Activated CD4-positive, alpha-beta T cell treated with anti-CD3 and anti-CD28 coated beads, Interleukin-2, amount 10 ng/mL, durations not matched to agents 7 days and 5 days (primary cell): ENCODE data around the gene ECE2. TPM values are rescaled to one million over a fixed set of nuclear protein-coding genes. Genes with fewer than 3 reads are reported as not detected.

Experiments used
- CTCF ChIA-PET: fragments of 350-600 bp; sonication (Branson Sonifier 250); formaldehyde crosslinking; loops from one replicate; lab custom pipeline; 2021; ENCODE audit warnings: antibody characterized with exemption; lab: Charles Lee
- POLR2A ChIA-PET: fragments of 350-600 bp; sonication (Branson Sonifier 250); formaldehyde crosslinking; loops from one replicate; lab custom pipeline; 2021; ENCODE audit warnings: antibody characterized with exemption; lab: Charles Lee
- DNase-seq: peaks from one replicate; pipeline ENCODE4 v3.0.0-alpha.2; 2020
- H3K27ac Mint-ChIP-seq: one replicate; pipeline ENCODE4 v1.8.0; 2021; ENCODE audit warnings: mild to moderate bottlenecking, moderate library complexity, mixed read lengths
- H3K27me3 Mint-ChIP-seq: one replicate; pipeline ENCODE4 v1.8.0; 2021; ENCODE audit warnings: mixed read lengths
- H3K36me3 Mint-ChIP-seq: one replicate; pipeline ENCODE4 v1.8.0; 2021; ENCODE audit warnings: low read depth, mixed read lengths
- H3K4me1 Mint-ChIP-seq: one replicate; pipeline ENCODE4 v1.8.0; 2021; ENCODE audit warnings: mixed read lengths
- H3K4me3 Mint-ChIP-seq: one replicate; pipeline ENCODE4 v1.8.0; 2021; ENCODE audit warnings: mild to moderate bottlenecking, moderate library complexity, mixed read lengths
- H3K9me3 Mint-ChIP-seq: one replicate; pipeline ENCODE4 v1.8.0; 2021; ENCODE audit warnings: mixed read lengths
- total RNA-seq, 2 experiments: library from RNA; stranded (reverse); gene quantifications; one replicate each; pipeline ENCODE4 v1.2.3, GENCODE V29; 2021

ECE2 gene
- total RNA-seq, 2 experiments from 2014 or later, result not detected

DNA sequence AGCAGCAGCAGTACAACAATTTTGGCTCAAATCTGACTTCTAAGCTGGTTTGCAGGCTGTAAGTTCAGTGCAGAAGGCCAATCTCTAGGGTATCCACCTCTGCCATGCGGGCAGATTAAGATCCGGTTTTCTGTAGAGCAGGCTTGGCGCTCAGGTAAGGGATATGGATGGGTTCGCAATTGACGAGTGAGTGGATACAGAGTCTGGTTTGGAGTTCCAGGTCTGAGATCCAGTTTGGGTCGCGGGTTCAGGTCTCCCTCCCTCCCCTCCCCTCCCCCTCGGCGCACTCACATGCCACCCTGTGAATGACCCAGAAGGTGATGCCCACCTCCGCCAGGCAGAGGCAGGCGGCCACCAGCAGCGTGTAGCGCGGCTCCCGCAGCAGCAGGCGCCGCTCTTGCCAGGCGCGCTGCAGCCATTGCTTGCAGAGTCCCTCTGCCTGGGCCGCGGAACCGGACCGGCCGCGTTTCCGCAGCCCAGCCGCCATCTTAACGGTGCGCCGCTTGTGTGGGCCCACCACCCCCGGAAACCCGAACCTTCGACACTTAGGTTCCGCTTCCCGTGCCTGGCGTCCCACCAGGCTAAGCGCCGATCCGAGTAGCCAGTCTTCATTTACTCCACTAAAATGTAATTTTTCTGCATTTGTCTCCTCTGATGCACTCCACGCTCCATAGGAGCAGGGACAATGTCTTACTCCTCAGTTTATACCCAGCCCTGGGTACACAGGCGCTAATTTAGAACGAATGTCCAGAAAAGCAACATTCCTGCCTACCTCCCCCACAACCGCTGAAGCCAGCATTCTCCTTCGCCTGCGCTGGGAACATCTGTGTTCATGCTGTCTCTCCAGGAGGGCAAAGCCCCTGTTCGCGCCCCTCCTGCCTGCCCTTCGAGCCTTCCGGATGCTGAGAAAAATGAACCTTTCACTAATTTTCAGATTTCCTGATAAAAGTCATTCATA, 27.1 kb upstream of the ECE2 start, which contains the start of gene ALG3:
Gene ALG3, minus strand, starts transcription at position 509 of the 958 bp plus-strand sequence. Its CDS starts 22 bp downstream, at position 487.
- POLR2A ChIA-PET, result no interaction called here
- no peaks in the 10 kb centered on the region for H3K27me3 Mint-ChIP-seq
- DNase-seq, result peak; percentile 86
- H3K4me1 Mint-ChIP-seq, result peaks cover 13% of the 10 kb centered on the region
- H3K9me3 Mint-ChIP-seq, result no peaks in the 10 kb centered on the region
- peak within 1 kb of the TSS; percentile 97 for H3K27ac Mint-ChIP-seq
- H3K4me3 Mint-ChIP-seq, result peak within 1 kb of the TSS; percentile 91
- CTCF ChIA-PET, result interaction anchor here (1.6 to 2.5 kb wide), 2 partner anchors 21 to 80 kb away, joined by 3 to 14 read pairs; no protein-coding TSS in a partner anchor
- H3K36me3 Mint-ChIP-seq, result peaks cover 13% of the 10 kb centered on the region

DNA sequence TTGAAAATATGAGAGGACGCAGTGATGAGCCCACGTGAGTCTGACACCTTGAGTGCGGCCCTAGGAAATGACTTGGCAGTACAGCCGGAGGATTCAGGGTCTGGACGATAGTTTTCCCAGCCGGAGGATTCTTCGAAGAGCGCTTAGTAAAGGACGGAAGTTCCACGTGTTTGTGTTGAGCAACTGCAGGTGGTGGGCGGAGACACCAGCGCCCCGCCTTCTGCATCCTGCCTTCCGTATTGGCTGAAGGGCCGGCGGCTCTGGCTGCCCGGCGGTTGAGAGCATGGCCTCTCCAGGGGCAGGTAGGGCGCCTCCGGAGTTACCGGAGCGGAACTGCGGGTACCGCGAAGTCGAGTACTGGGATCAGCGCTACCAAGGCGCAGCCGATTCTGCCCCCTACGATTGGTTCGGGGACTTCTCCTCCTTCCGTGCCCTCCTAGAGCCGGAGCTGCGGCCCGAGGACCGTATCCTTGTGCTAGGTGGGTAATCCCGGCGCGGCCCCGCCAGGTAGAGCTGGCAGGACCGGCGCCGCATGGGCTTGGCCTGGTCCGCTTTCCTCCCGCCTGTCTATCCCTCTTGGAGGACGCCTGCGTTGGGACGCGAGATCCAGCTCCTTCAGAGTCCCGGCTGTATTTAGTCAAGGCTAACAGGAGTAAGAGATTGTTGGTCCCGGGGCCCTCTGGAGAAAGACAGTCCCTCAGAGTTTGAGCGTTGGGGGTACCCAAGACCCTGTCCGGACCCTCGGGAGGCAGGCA, 26.2 kb upstream of the ECE2 start, which contains the start of gene EEF1AKMT4:
Gene EEF1AKMT4, plus strand, starts transcription at position 261 of the 755 bp plus-strand sequence. Its CDS starts 23 bp downstream, at position 284.
- Mint-ChIP-seq H3K9me3 (no peaks in the 10 kb centered on the region), H3K36me3 (peaks cover 8% of the 10 kb centered on the region), H3K4me3 (peak within 1 kb of the TSS; percentile 91), H3K27me3 (no peaks in the 10 kb centered on the region), H3K27ac (peak within 1 kb of the TSS; percentile 97), H3K4me1 (peaks cover 13% of the 10 kb centered on the region)
- CTCF ChIA-PET, result interaction anchor here (0.6 to 1.3 kb wide), 16 partner anchors 9 to 978 kb away, joined by 3 to 10 read pairs (median 4); no protein-coding TSS in a partner anchor
- peak; percentile 96 for DNase-seq
- POLR2A ChIA-PET, result no interaction called here

DNA sequence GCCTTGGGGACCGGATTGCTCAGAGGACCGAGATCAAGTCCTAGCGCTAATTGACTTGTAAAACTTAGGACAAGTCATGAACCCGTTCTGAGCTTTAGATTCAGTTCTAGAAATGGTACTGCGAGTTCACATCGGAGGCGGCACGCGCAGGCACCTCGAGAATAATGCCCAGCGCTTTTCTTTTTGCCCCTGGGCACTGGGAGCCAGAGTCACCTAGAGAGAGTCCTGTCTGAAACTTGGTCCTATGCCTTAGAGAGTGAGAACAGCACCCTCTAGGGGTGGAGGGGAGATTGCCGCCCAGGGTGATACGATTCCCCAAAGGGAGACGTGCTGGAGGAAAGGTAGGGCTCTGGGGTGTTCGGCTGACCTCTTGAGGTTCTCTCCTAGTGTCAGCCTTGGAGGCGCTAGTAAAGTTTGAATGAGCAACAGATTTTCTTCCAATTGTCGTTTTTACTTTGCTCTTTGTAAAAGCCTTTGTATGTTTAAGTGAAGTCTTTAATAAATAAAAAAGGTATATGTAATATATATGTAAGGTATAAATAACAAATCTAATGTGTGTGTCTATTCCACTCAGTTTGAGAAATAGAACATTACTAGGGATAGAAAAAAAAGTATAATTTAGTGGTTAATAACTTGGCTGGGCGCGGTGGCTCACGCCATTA, 25.5 kb upstream of the ECE2 start:
- peaks cover 13% of the 10 kb centered on the region for H3K4me1 Mint-ChIP-seq
- no peaks in the 10 kb centered on the region for H3K27me3 Mint-ChIP-seq
- peaks cover 3% of the 10 kb centered on the region for H3K36me3 Mint-ChIP-seq
- H3K9me3 Mint-ChIP-seq, result no peaks in the 10 kb centered on the region
- peak overlapping the region; percentile 97 for H3K27ac Mint-ChIP-seq
- H3K4me3 Mint-ChIP-seq, result peak overlapping the region; percentile 91
- ChIA-PET POLR2A (no interaction called here), CTCF (interaction anchor here (0.6 to 1.3 kb wide), 15 partner anchors 8 to 977 kb away, joined by 3 to 10 read pairs (median 4); no protein-coding TSS in a partner anchor)
- peak; percentile 92 for DNase-seq

DNA sequence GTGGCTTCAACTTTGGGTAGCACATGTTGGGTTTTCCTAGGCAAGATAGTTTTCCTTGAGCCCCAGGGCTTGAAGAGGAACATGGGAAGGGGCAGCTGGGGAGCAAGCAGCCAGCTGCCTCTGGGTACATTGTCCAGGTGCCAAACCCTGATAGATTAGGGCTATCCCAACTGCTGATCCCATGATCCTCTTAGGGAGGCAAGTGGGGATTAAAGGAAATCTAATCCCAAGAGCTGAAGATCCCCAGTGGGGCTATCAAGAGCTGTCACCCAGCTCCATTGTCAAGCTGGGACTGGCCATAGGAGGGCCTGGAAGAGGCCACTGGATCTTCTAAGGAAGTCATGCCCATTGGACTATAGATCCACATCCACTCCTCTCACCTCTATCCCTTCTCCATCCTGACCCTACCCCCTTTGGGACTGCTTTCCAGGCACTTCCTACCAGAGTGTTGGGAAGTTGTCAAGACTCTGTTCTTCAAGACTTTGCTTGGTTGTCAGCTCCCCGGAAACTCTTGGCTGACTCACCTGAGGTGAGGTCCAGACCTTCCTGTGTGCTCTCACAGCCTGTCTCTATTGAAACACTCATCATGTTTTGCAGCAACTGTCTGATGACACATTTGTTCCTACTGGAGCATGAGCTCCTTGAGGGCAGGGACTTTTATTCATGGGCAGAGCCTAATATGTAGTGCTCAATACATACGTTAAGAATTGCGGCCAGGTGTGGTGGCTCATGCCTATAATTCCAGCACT, 20.4 kb upstream of the ECE2 start:
- Mint-ChIP-seq H3K9me3 (no peaks in the 10 kb centered on the region), H3K4me1 (peaks cover 7% of the 10 kb centered on the region), H3K27ac (no peak overlapping the region), H3K4me3 (no peak overlapping the region), H3K27me3 (peaks cover 15% of the 10 kb centered on the region), H3K36me3 (peaks cover 4% of the 10 kb centered on the region)
- ChIA-PET POLR2A (no interaction called here), CTCF (interaction anchor here (1.0 to 2.6 kb wide), 3 partner anchors 9 to 28 kb away, joined by 4 to 13 read pairs (median 6); no protein-coding TSS in a partner anchor)
- no peak for DNase-seq

DNA sequence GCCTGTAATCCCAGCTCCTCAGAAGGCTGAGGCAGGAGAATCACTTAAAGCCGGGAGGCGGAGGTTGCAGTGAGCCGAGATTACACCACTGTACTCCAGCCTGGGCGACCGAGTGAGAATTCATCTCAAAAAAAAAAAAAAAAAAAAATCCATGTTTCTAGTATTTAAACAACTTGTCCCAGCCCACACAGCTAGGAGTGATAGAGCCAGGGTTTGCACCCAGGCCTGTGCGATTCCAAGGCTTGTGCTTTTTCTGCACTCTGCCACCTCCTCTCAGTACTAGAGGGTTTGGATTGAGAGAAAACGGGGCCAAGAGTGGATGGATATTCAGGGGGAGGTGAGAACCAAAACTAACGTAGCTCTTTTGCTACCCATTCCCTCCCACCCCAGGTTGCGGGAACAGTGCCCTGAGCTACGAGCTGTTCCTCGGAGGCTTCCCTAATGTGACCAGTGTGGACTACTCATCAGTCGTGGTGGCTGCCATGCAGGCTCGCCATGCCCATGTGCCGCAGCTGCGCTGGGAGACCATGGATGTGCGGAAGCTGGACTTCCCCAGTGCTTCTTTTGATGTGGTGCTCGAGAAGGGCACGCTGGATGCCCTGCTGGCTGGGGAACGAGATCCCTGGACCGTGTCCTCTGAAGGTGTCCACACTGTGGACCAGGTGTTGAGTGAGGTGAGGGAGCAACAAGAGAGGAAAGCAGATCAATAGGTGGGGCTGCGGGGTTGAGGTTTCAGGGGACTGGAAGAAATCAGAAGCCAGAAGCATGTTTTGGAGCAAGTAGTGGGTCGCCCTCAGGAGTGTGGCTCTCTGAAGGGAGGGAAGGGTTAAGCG, 18.5 kb upstream of the ECE2 start:
- no peak overlapping the region for H3K4me3 Mint-ChIP-seq

DNA sequence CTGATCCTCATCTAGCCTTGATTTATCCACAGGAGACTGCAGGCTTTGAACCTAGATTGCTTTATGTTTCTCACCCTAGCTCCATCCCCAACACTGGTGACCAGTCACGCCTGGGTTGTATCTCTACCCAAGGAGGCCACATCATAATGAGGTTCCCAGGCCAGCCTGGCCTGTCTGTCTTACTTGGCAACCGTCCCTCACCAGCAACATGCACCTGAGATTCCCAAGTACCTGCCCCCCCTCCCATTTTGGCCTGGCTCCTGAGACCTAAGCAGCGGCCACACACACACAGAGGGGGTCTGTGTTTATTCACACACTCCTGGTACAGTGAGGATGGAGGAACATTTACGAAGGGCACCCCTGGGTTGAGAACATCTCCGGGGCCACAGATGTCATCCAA, 16.9 kb upstream of the ECE2 start:
- no peak overlapping the region for H3K4me3 Mint-ChIP-seq
- H3K9me3 Mint-ChIP-seq, result no peaks in the 10 kb centered on the region
- no peak for DNase-seq
- POLR2A ChIA-PET, result no interaction called here
- peaks cover 6% of the 10 kb centered on the region for H3K36me3 Mint-ChIP-seq
- peaks cover 20% of the 10 kb centered on the region for H3K4me1 Mint-ChIP-seq
- CTCF ChIA-PET, result interaction anchor here (1.0 to 1.7 kb wide), 2 partner anchors 9 to 222 kb away, joined by 3 to 6 read pairs; partner anchors contain the start of gene EEF1AKMT4
- peaks cover 34% of the 10 kb centered on the region for H3K27me3 Mint-ChIP-seq
- H3K27ac Mint-ChIP-seq, result no peak overlapping the region

More for the DNA sequence above, 18.5 kb upstream of the ECE2 start:
- peaks cover 16% of the 10 kb centered on the region for H3K4me1 Mint-ChIP-seq
- ChIA-PET CTCF (interaction anchor here (0.7 to 2.6 kb wide), 6 partner anchors 7 to 366 kb away, joined by 3 to 13 read pairs (median 4); partner anchors contain the start of gene EEF1AKMT4), POLR2A (no interaction called here)
- H3K27me3 Mint-ChIP-seq, result peaks cover 27% of the 10 kb centered on the region
- peaks cover 6% of the 10 kb centered on the region for H3K36me3 Mint-ChIP-seq
- DNase-seq, result no peak
- no peaks in the 10 kb centered on the region for H3K9me3 Mint-ChIP-seq
- no peak overlapping the region for H3K27ac Mint-ChIP-seq

DNA sequence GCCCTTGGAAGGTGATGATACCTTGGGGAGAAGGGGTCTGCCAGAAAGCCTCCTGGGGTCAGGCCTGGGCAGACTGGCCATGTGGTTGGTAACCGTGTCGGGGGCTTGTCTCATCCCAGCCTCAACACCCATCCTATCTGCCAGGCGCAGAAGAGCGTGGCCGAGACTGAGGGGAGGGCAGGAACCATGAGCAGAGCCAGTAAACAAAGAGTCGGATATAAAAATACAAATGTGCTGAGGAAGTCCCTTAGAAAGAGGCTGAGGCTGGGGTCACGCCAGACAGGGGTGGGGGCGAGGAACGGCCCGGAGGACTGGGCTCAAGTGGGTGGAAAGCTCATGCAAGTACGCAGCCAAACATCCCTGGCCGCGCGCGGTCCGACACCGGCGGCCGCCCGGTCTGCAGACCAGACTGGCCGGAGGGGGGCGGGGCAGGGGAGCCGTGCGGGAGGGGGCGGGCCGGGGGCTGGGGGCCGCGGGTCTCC, 16.4 kb upstream of the ECE2 start:
- no peaks in the 10 kb centered on the region for H3K9me3 Mint-ChIP-seq
- DNase-seq, result no peak
- peak overlapping the region; percentile 55 for H3K4me3 Mint-ChIP-seq
- CTCF ChIA-PET, result interaction anchor here (1.4 kb wide), 1 partner anchor 364 kb away, joined by 4 read pairs; no protein-coding TSS in a partner anchor
- H3K27me3 Mint-ChIP-seq, result peaks cover 36% of the 10 kb centered on the region
- peaks cover 6% of the 10 kb centered on the region for H3K36me3 Mint-ChIP-seq
- no peak overlapping the region for H3K27ac Mint-ChIP-seq
- POLR2A ChIA-PET, result no interaction called here
- H3K4me1 Mint-ChIP-seq, result peaks cover 20% of the 10 kb centered on the region

DNA sequence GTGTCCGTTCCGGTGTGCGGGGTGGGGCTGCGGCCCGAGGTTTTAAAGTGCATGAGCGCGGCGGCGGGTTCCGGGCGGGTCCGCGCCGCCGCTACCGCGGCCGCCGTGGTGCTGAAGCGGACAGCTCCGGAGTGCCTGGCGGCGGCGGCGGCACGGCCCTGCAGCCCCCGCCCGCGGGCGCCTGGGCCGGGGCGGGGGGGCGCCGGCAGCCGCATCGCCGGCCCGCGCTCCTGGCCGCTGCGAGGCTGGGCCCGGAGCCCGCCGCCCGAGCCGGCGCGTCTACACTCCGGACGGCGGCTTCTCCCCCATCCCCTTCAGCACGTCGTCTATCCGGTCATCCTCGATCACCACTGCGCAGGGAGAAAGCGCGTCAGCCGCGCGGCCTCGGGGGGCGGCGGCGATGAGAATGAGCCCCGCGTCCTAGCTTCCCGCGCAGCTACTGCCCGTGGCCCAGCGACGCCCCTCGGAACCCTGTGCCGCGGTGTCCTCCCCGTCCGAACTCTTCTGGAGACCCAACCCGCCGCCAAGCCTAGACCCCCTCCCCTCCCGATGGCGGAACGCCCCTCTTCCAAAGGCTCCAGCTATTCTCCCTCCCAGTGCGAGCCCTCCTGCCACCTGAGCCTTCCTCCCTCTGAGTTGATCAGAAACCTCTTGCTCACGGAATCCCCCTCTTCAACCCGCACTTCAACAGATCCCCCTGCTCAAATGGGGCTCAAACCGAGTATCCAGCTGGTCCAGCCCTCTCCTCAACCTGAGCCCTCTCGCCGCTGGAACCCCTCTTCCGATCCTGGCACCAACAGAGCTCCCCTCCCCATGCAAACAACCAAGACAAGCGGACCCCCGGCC, 15.7 kb upstream of the ECE2 start:
- DNase-seq, result peak; percentile 41
- H3K27me3 Mint-ChIP-seq, result peaks cover 42% of the 10 kb centered on the region
- H3K27ac Mint-ChIP-seq, result peak overlapping the region; percentile 54
- H3K36me3 Mint-ChIP-seq, result peaks cover 6% of the 10 kb centered on the region
- H3K9me3 Mint-ChIP-seq, result no peaks in the 10 kb centered on the region
- ChIA-PET CTCF (interaction anchor here (0.6 to 1.4 kb wide), 4 partner anchors 10 to 364 kb away, joined by 3 to 4 read pairs (median 4); partner anchors contain the start of gene EEF1AKMT4), POLR2A (no interaction called here)
- H3K4me3 Mint-ChIP-seq, result peak overlapping the region; percentile 69
- H3K4me1 Mint-ChIP-seq, result peaks cover 20% of the 10 kb centered on the region

DNA sequence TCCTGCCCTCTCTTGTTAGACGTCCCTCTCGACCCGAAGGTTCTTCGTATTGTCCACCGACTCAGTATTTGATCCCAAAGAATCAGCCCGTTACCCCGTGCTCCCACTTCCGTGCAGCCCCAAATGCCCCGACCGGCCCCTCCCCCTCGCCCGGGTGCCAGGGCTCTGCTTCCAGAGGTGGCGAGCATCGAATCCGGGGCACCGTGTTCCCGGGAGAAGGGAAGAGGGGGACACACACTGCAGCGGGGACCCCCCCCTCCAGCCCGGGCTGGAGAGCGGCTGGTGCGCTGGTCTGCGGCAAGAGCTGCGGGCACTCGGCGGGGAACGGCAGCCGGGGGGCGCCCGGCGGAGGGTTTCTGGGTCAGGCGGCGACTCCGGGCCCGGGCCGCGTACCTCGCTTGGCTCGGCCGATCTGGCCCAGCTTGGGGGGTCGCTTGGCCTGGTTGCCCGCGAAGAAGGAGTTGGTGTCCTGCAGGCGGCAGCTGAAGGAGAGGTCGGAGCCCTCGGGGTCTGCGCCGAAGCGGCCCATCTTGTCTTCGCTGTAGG, 15.0 kb upstream of the ECE2 start:
- no peak for DNase-seq
- Mint-ChIP-seq H3K4me1 (peaks cover 20% of the 10 kb centered on the region), H3K27me3 (peaks cover 44% of the 10 kb centered on the region), H3K36me3 (peaks cover 6% of the 10 kb centered on the region), H3K9me3 (no peaks in the 10 kb centered on the region), H3K27ac (peak overlapping the region; percentile 54), H3K4me3 (peak overlapping the region; percentile 78)
- ChIA-PET POLR2A (no interaction called here), CTCF (interaction anchor here (0.6 to 1.4 kb wide), 4 partner anchors 11 to 365 kb away, joined by 3 to 4 read pairs (median 4); partner anchors contain the start of gene EEF1AKMT4)
